GM10248 (cell line): ENCODE results near the gene CDKN3.
"Not testable (repeated sequence)": the region's sequence is repeated elsewhere in the genome, so short reads cannot be mapped to it uniquely, and the experiment has no call there.

Experiments
- CTCF ChIA-PET: fragments of 300-600 bp; sonication (Branson Sonifier 250); formaldehyde crosslinking; extraction: SDS; loops from one replicate; lab custom pipeline; 2021; ENCODE audit warnings: antibody characterized with exemption; lab: Yijun Ruan, JAX
- POLR2A ChIA-PET: fragments of 350-650 bp; sonication (Branson Sonifier 250); formaldehyde crosslinking; extraction: SDS; loops from one replicate; lab custom pipeline; 2020; ENCODE audit warnings: antibody characterized with exemption; lab: Yijun Ruan, JAX
- DNase-seq: peaks from one replicate; pipeline ENCODE4 v3.0.0; 2012; ENCODE audit errors: extremely low spot score
- TF ChIP-seq, protein P1 (sequence below): IDR thresholded peaks from 2 replicates; pipeline ENCODE4 v1.5.1; 2012; ENCODE audit warnings: mild to moderate bottlenecking, low read depth; ENCODE audit errors: extremely low read depth, missing control alignments, control extremely low read depth

Gene CDKN3

DNA sequence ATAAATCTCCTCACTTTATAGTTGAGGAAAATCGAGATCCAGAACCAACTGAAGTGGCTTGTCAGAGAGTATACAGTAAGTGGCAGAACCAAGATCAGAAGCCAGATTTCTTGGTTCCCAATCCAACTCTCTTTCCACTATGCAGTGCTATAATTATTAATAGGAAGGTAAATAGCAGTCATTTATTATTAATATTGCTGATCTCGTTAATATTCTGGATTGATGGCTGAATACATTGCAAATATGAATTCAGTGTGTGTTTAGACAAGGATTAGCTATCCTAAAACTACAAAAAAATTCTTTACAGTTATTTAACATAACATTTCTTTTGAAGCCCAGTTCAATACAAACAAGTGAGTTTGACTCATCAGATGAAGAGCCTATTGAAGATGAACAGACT is 2.8 kb downstream of the CDKN3 start:
- DNase-seq, result no peak
- ChIA-PET POLR2A (no interaction called here), CTCF (interaction anchor here (1.3 to 6.6 kb wide), 2 partner anchors 11 to 18 kb away, joined by 4 to 52 read pairs; no protein-coding TSS in a partner anchor)
- TF ChIP-seq, protein P1, sequence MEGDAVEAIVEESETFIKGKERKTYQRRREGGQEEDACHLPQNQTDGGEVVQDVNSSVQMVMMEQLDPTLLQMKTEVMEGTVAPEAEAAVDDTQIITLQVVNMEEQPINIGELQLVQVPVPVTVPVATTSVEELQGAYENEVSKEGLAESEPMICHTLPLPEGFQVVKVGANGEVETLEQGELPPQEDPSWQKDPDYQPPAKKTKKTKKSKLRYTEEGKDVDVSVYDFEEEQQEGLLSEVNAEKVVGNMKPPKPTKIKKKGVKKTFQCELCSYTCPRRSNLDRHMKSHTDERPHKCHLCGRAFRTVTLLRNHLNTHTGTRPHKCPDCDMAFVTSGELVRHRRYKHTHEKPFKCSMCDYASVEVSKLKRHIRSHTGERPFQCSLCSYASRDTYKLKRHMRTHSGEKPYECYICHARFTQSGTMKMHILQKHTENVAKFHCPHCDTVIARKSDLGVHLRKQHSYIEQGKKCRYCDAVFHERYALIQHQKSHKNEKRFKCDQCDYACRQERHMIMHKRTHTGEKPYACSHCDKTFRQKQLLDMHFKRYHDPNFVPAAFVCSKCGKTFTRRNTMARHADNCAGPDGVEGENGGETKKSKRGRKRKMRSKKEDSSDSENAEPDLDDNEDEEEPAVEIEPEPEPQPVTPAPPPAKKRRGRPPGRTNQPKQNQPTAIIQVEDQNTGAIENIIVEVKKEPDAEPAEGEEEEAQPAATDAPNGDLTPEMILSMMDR, result no peak

DNA sequence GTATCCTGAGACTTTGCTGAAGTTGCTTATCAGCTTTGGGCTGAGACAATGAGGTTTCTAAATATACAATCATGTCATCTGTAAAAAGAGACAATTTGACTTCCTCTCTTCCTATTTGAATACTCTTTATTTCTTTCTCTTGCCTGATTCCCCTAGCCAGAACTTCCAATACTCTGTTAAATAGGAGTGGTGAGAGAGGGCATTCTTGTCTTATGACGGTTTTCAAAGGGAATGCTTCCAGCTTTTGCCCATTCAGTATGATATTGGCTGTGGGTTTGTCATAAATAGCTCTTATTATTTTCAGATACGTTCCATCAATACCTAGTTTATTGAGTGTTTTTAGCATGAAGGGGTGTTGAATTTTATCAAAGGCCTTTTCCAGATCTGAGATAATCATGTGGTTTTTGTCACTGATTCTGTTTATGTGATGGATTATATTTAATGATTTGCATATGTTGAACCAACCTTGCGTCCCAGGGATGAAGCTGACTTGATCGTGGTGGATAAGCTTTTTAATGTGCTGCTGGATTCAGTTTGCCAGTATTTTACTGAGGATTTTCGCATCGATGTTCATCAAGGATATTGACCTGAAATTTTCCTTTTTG is 6.7 kb downstream of the CDKN3 start:
- DNase-seq, POLR2A ChIA-PET: not testable (repeated sequence)
- CTCF ChIA-PET, result interaction anchor here (0.6 to 0.9 kb wide), 3 partner anchors 16 to 127 kb away, joined by 3 read pairs; no protein-coding TSS in a partner anchor

DNA sequence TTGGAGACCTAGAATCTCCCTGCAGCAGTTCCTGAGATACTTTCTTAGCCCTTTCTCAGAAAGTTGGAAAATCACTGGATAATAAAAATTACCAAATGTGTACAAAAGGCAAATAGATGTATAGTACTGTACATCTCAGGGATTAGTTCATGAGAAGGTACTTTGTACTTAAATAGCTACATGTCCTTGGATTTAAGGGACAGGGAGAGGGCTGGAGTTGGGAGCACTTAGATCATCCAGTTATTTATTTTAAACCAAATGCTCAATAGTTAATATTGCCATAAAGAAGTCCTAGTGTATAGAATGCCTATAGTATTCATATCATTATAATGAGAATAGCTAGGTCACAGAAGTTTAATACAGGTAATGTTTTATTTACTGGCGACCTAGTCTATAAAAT is 13.4 kb downstream of the CDKN3 start:
- ChIA-PET CTCF (interaction anchor here (0.7 to 9.4 kb wide), 2 partner anchors 9 to 14 kb away, joined by 4 to 52 read pairs; partner anchors contain the start of gene CDKN3), POLR2A (no interaction called here)
- TF ChIP-seq, protein P1, result no peak

DNA sequence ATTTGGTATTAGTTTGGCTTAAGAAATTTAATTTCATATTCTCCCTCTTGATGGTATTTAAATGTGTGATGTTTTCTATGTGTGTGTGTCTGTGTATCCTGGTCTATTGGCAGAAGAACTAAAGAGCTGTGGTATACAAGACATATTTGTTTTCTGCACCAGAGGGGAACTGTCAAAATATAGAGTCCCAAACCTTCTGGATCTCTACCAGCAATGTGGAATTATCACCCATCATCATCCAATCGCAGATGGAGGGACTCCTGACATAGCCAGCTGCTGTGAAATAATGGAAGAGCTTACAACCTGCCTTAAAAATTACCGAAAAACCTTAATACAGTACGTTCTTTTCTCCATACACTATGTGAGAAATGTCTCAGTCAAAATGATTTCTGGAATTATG is 14.6 kb downstream of the CDKN3 start:
- no peak for DNase-seq
- POLR2A ChIA-PET, result interaction anchor here (0.5 kb wide), 1 partner anchor 10 kb away, joined by 3 read pairs; no protein-coding TSS in a partner anchor
- TF ChIP-seq, protein P1, result no peak

More for the DNA sequence above, 13.4 kb downstream of the CDKN3 start:
- DNase-seq, result no peak

DNA sequence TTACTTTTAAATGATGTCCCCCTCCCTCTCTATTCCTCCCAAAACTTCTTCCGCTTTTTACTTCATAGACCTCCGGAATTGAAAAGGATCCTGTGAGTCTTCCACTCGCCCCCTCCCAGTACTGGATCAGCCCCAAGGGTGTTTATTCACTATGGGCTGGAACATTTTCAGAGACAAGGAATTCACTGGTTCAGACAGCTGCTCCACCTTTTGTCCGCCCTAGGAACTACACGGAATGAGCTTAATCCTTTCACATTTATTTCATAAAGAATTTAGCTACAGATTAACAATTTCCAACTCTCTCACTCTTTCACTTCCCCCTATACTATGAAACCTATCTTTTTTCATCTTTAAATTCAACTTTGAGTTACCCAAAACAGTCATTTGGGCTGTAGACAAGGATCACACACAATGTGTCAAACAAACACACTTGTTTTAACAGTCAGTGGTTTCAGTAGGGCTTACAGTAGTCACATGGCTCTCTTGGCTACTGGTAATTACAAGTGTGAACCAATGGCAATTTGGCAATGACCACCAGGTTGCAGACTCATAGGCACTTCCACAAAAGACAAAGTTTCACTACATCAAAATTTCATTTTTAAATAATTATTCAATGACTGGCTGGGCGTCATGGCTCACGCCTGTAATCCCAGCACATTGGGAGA is 23.8 kb downstream of the CDKN3 start:
- POLR2A ChIA-PET, result no interaction called here
- TF ChIP-seq, protein P1, result peak; percentile 50
- CTCF ChIA-PET, result interaction anchor here (0.7 to 1.8 kb wide), 8 partner anchors 8 to 23 kb away, joined by 3 to 8 read pairs (median 4); partner anchors contain the start of gene CDKN3
- peak; percentile 20 for DNase-seq

More for the DNA sequence above, 14.6 kb downstream of the CDKN3 start:
- CTCF ChIA-PET, result interaction anchor here (1.7 to 9.4 kb wide), 3 partner anchors 9 to 15 kb away, joined by 8 to 52 read pairs (median 11); partner anchors contain the start of gene CDKN3

DNA sequence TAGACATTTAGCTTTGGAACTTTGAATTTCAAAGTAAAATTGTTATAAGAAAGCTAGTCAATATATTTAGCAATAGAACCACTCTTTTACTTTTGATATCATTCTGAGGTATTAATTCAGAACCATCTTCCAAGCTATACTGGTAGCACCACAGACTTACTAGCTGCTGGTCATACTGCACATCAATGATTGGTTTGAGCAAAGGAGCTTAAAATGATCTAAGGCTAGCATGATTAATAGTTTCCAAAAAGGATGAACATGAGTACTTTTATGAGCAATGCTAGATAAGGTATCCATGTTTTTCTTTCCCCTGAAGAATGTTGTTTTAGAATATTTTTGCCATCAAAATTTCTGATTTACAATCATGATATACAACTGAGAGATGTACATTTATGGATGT is 27.2 kb downstream of the CDKN3 start:
- no peak for DNase-seq
- POLR2A ChIA-PET, result no interaction called here
- CTCF ChIA-PET, result interaction anchor here (1.0 to 3.0 kb wide), 5 partner anchors 11 to 27 kb away, joined by 3 to 15 read pairs (median 8); partner anchors contain the start of gene CDKN3
- TF ChIP-seq, protein P1, result no peak

DNA sequence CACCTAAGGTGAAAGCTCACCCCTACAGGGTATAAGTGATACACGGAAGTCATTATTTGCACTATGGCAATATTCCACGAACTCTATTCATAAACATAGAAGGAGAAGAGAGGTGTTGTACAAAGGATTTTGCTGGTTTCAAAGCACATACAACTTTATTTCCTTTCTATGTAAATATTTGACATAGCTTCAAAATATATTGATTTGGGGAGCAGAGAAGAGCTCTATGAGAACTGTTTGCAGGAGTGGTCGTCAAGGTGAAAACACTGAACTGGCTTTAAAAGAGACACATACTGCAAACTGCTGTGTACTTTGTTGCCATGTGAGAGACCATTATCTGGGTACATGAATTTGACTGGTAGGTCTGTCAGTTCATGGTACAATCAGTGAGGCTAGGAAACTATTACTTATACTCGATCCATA is 27.7 kb downstream of the CDKN3 start:
- no peak for DNase-seq
- TF ChIP-seq, protein P1, result no peak
- CTCF ChIA-PET, result interaction anchor here (1.1 to 3.0 kb wide), 5 partner anchors 11 to 27 kb away, joined by 3 to 15 read pairs (median 8); partner anchors contain the start of gene CDKN3
- POLR2A ChIA-PET, result no interaction called here
